Heart left ventricle (tissue), 13 donors: ENCODE measurements around the gene MNAT1.

ENCODE experiments used
- POLR2A ChIP-seq, 2 donors: fragments of 450-650 bp; IDR thresholded peaks; one replicate each; pipeline ENCODE4 v1.6.1; 2017; ENCODE audit warnings: antibody characterized with exemption in 2 of 2, mild to moderate bottlenecking in 2 of 2, moderate library complexity in 2 of 2
- TF ChIP-seq, protein P1 (sequence below), 12 donors: fragments of 200-600 bp; sonication (generic) in 4 of 12; IDR thresholded peaks; one replicate each; pipeline versions ENCODE4 v1.5.0 to v1.8.0; 2018 to 2022; ENCODE audit warnings: antibody characterized with exemption in 12 of 12, mild to moderate bottlenecking in 5 of 12
- donor health status: ischemic (EF 13 %, LVEDD 7.1; RV severe dilation, severe dysfunction).
- donor health status: DM: no; HTN: yes; CAD: no.
- donor health status: DM: no; HTN: no; CAD: no.
- donor health status: ischemic (EF 25% LVEDD 6.9; RV normal size, moderate dysfunction).
- donor health status: ischemic (EF 25% LVEDD 5.7; RV mildly dilated, moderate dysfunction).
- donor health status: ischemic (EF 35%, LVEDD 5.7; RV mildly dilated, moderate dysfunction).
- donor health status: nonischemic (EF 11% LVEDD 7.7; RV severe dilation, severe dysfunction).
- donor health status: DM: yes; HTN: yes; CAD: no.
- donor health status: PGD.
- donor health status: ischemic (EF 29% LVEDD 5.4; RV normal size, mild dysfunction).
- donor health status: nonischemic (EF 23%, LVEDD 6.1; RV moderate dilation, normal function).

DNA sequence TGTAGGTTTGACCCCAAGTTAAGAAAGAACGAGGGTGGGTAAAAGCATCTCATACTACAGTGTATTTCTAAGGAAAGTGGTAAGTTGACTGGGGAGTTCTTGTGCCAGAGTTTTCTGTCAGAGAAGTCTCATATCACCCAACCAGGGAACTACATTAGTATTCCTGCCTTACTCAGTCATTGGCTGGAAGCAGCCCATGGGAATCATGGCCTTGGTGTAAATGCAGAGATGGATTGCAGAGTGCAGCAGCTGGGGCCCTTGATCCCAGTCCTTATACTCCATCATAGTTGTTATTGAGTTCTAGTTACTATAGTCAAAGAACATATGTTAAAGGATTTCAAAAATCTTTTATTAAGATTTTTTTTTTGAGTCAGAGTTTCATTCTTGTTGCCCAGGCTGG, 105.8 kb downstream of the MNAT1 start:
- TF ChIP-seq, protein P1, sequence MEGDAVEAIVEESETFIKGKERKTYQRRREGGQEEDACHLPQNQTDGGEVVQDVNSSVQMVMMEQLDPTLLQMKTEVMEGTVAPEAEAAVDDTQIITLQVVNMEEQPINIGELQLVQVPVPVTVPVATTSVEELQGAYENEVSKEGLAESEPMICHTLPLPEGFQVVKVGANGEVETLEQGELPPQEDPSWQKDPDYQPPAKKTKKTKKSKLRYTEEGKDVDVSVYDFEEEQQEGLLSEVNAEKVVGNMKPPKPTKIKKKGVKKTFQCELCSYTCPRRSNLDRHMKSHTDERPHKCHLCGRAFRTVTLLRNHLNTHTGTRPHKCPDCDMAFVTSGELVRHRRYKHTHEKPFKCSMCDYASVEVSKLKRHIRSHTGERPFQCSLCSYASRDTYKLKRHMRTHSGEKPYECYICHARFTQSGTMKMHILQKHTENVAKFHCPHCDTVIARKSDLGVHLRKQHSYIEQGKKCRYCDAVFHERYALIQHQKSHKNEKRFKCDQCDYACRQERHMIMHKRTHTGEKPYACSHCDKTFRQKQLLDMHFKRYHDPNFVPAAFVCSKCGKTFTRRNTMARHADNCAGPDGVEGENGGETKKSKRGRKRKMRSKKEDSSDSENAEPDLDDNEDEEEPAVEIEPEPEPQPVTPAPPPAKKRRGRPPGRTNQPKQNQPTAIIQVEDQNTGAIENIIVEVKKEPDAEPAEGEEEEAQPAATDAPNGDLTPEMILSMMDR (IDR thresholded peaks at IDR 0.05): no peak
- no peak for TF ChIP-seq POLR2A (IDR thresholded peaks at IDR 0.05)
